Activated naive CD8-positive, alpha-beta T cell (primary cell): ENCODE results near the gene RRP1.

Source experiments
- H3K27ac Mint-ChIP-seq: one replicate; pipeline ENCODE4 v1.8.0; 2021; ENCODE audit warnings: mixed read lengths
- H3K27me3 Mint-ChIP-seq: one replicate; pipeline ENCODE4 v1.8.0; 2021; ENCODE audit warnings: mixed read lengths
- H3K36me3 Mint-ChIP-seq: one replicate; pipeline ENCODE4 v1.8.0; 2021; ENCODE audit warnings: mixed read lengths
- H3K4me1 Mint-ChIP-seq: one replicate; pipeline ENCODE4 v1.8.0; 2021; ENCODE audit warnings: low read depth, mixed read lengths
- H3K4me3 Mint-ChIP-seq: one replicate; pipeline ENCODE4 v1.8.0; 2021; ENCODE audit warnings: mild to moderate bottlenecking, mixed read lengths
- H3K9me3 Mint-ChIP-seq: one replicate; pipeline ENCODE4 v1.8.0; 2021; ENCODE audit warnings: low read depth, mixed read lengths

The RRP1 gene

GRCh38 chr21:43753439-43753799 is 36.0 kb upstream of the RRP1 start:
- no peaks in the 10 kb centered on the region for H3K9me3 Mint-ChIP-seq
- no peak overlapping the region for H3K27ac Mint-ChIP-seq
- H3K36me3 Mint-ChIP-seq = peaks cover 2% of the 10 kb centered on the region
- H3K27me3 Mint-ChIP-seq = no peaks in the 10 kb centered on the region
- H3K4me1 Mint-ChIP-seq = peaks cover 2% of the 10 kb centered on the region
- H3K4me3 Mint-ChIP-seq = no peak overlapping the region

- H3K4me1 Mint-ChIP-seq = no peaks in the 10 kb centered on the region
- no peaks in the 10 kb centered on the region for H3K9me3 Mint-ChIP-seq
- H3K4me3 Mint-ChIP-seq = no peak overlapping the region
- H3K36me3 Mint-ChIP-seq = peaks cover 2% of the 10 kb centered on the region
- H3K27ac Mint-ChIP-seq = no peak overlapping the region
- H3K27me3 Mint-ChIP-seq = no peaks in the 10 kb centered on the region
These were observed 34.2 kb upstream of the RRP1 start for GRCh38 chr21:43754948-43755781.

GRCh38 chr21:43755820-43756594 is 33.4 kb upstream of the RRP1 start:
- no peaks in the 10 kb centered on the region for H3K9me3 Mint-ChIP-seq
- H3K4me3 Mint-ChIP-seq = no peak overlapping the region
- no peaks in the 10 kb centered on the region for H3K27me3 Mint-ChIP-seq
- H3K27ac Mint-ChIP-seq = no peak overlapping the region
- H3K36me3 Mint-ChIP-seq = no peaks in the 10 kb centered on the region
- no peaks in the 10 kb centered on the region for H3K4me1 Mint-ChIP-seq

GRCh38 chr21:43757601-43758000 is 31.8 kb upstream of the RRP1 start:
- no peaks in the 10 kb centered on the region for H3K9me3 Mint-ChIP-seq
- H3K4me1 Mint-ChIP-seq = no peaks in the 10 kb centered on the region
- no peak overlapping the region for H3K27ac Mint-ChIP-seq
- H3K27me3 Mint-ChIP-seq = no peaks in the 10 kb centered on the region
- H3K36me3 Mint-ChIP-seq = no peaks in the 10 kb centered on the region
- H3K4me3 Mint-ChIP-seq = no peak overlapping the region

GRCh38 chr21:43758111-43758641 is 31.2 kb upstream of the RRP1 start:
- Mint-ChIP-seq H3K9me3 (no peaks in the 10 kb centered on the region), H3K27me3 (no peaks in the 10 kb centered on the region), H3K27ac (no peak overlapping the region), H3K4me1 (no peaks in the 10 kb centered on the region), H3K4me3 (no peak overlapping the region), H3K36me3 (peaks cover under 1% of the 10 kb centered on the region)

GRCh38 chr21:43758811-43759210 is 30.6 kb upstream of the RRP1 start:
- Mint-ChIP-seq H3K4me1 (no peaks in the 10 kb centered on the region), H3K36me3 (peaks cover 2% of the 10 kb centered on the region), H3K27ac (no peak overlapping the region), H3K4me3 (no peak overlapping the region), H3K27me3 (no peaks in the 10 kb centered on the region), H3K9me3 (no peaks in the 10 kb centered on the region)

GRCh38 chr21:43759651-43760050 is 29.7 kb upstream of the RRP1 start:
- Mint-ChIP-seq H3K4me3 (no peak overlapping the region), H3K4me1 (no peaks in the 10 kb centered on the region), H3K27me3 (no peaks in the 10 kb centered on the region), H3K9me3 (no peaks in the 10 kb centered on the region), H3K36me3 (peaks cover 2% of the 10 kb centered on the region), H3K27ac (no peak overlapping the region)

- H3K4me1 Mint-ChIP-seq = no peaks in the 10 kb centered on the region
- H3K27ac Mint-ChIP-seq = no peak overlapping the region
- H3K27me3 Mint-ChIP-seq = no peaks in the 10 kb centered on the region
- H3K4me3 Mint-ChIP-seq = no peak overlapping the region
- no peaks in the 10 kb centered on the region for H3K9me3 Mint-ChIP-seq
- peaks cover 2% of the 10 kb centered on the region for H3K36me3 Mint-ChIP-seq
These were observed 28.9 kb upstream of the RRP1 start for GRCh38 chr21:43760391-43760958.

GRCh38 chr21:43761886-43762285 is 27.5 kb upstream of the RRP1 start:
- Mint-ChIP-seq H3K27me3 (no peaks in the 10 kb centered on the region), H3K4me1 (no peaks in the 10 kb centered on the region), H3K9me3 (no peaks in the 10 kb centered on the region), H3K4me3 (no peak overlapping the region), H3K27ac (no peak overlapping the region), H3K36me3 (peaks cover 2% of the 10 kb centered on the region)

- Mint-ChIP-seq H3K27ac (no peak overlapping the region), H3K9me3 (no peaks in the 10 kb centered on the region), H3K36me3 (peaks cover 2% of the 10 kb centered on the region), H3K27me3 (no peaks in the 10 kb centered on the region), H3K4me3 (no peak overlapping the region), H3K4me1 (no peaks in the 10 kb centered on the region)
These were observed 26.9 kb upstream of the RRP1 start for GRCh38 chr21:43762303-43763128.

GRCh38 chr21:43763901-43764523 is 25.4 kb upstream of the RRP1 start:
- no peak overlapping the region for H3K4me3 Mint-ChIP-seq
- H3K9me3 Mint-ChIP-seq = no peaks in the 10 kb centered on the region
- H3K27me3 Mint-ChIP-seq = no peaks in the 10 kb centered on the region
- H3K4me1 Mint-ChIP-seq = no peaks in the 10 kb centered on the region
- no peak overlapping the region for H3K27ac Mint-ChIP-seq
- peaks cover 2% of the 10 kb centered on the region for H3K36me3 Mint-ChIP-seq

GRCh38 chr21:43764576-43765495 is 24.5 kb upstream of the RRP1 start:
- Mint-ChIP-seq H3K9me3 (no peaks in the 10 kb centered on the region), H3K36me3 (peaks cover 2% of the 10 kb centered on the region), H3K4me3 (no peak overlapping the region), H3K27me3 (no peaks in the 10 kb centered on the region), H3K4me1 (no peaks in the 10 kb centered on the region), H3K27ac (no peak overlapping the region)

GRCh38 chr21:43766734-43767497 is 22.5 kb upstream of the RRP1 start:
- Mint-ChIP-seq H3K27ac (peak overlapping the region; percentile 34), H3K9me3 (no peaks in the 10 kb centered on the region), H3K4me3 (no peak overlapping the region), H3K36me3 (peaks cover 5% of the 10 kb centered on the region), H3K4me1 (no peaks in the 10 kb centered on the region), H3K27me3 (no peaks in the 10 kb centered on the region)
